Thyroid gland (tissue), 4 donors: Measurements from ENCODE around the gene SLX4. TPM values are rescaled to one million over a fixed set of nuclear protein-coding genes. Genes with fewer than 3 reads are reported as not detected.

ENCODE experiments used
- DNase-seq, 2 donors: peaks; one replicate each; pipeline ENCODE4 v3.0.0-alpha.2; 2019
- H3K27ac ChIP-seq, 3 donors: fragments of 200-600 bp; sonication (generic); 1 replicate in 2 of 3; 2 replicates in 1 of 3; pipeline ENCODE4 v1.5.1; 2016 to 2019; ENCODE audit warnings: mild to moderate bottlenecking in 1 of 3, moderate library complexity in 1 of 3
- H3K27me3 ChIP-seq: fragments of 200-600 bp; sonication (generic); one replicate; pipeline ENCODE4 v1.5.1; 2019
- H3K36me3 ChIP-seq, 2 donors: fragments of 200-600 bp; sonication (generic); one replicate each; pipeline ENCODE4 v1.5.1; 2016 to 2019
- H3K4me1 ChIP-seq, 2 donors: fragments of 200-600 bp; sonication (generic); one replicate each; pipeline ENCODE4 v1.5.1; 2017 to 2019
- H3K4me3 ChIP-seq, 3 donors: fragments of 200-600 bp; sonication (generic); replicated peaks in 1 of 3; 1 replicate in 2 of 3; 2 replicates in 1 of 3; pipeline ENCODE4 v1.5.1; 2016; ENCODE audit warnings: mild to moderate bottlenecking in 1 of 3
- H3K9me3 ChIP-seq: fragments of 200-600 bp; sonication (generic); one replicate; pipeline ENCODE4 v1.5.1; 2017
- POLR2A ChIP-seq, 2 donors: fragments of 450-650 bp; IDR thresholded peaks; one replicate each; pipeline ENCODE4 v1.6.1; 2017; ENCODE audit warnings: antibody characterized with exemption in 2 of 2, mild to moderate bottlenecking in 2 of 2, moderate library complexity in 1 of 2
- WGBS, 2 donors: methylation state at CpG; one replicate each; pipeline ENCODE4 v1.1.5; 2017; 5-methylcytosine and 5-hydroxymethylcytosine counted together
- intact Hi-C: fragments of 100-400 bp; cut with DNase I; formaldehyde crosslinking; loops from one replicate; pipeline ENCODE4 v1.15.1; 2023
- total RNA-seq, 4 donors: library from RNA; depleted of rRNA; stranded (reverse); fragments of >200 nt; gene quantifications; one replicate each; pipeline ENCODE4 v1.2.3, GENCODE V29; 2016
- TF ChIP-seq, protein P1 (sequence below), 6 experiments: fragments of 200-600 bp in 3 of 6; fragments of 450-650 bp in 3 of 6; sonication (generic) in 3 of 6; IDR thresholded peaks; one replicate each; pipeline ENCODE4 v1.5.1; 2016 to 2019; ENCODE audit warnings: antibody characterized with exemption in 6 of 6, mild to moderate bottlenecking in 2 of 6, inconsistent platforms in 1 of 6, moderate library complexity in 1 of 6

The SLX4 gene
- total RNA-seq, 4 donors from 2014 or later = 2.7 to 4.9 (median 4.5) TPM

GRCh38 chr16:3589441-3589921, 21.9 kb downstream of the SLX4 start:
- 80 to 95% methylated on average over 15 to 22 of the region's 27 CpGs for WGBS, 2 donors
- no peaks in the 10 kb centered on the region for H3K27me3 ChIP-seq
- intact Hi-C loops = no loop called here
- H3K4me1 ChIP-seq = no peaks in the 10 kb centered on the region
- no peaks in the 10 kb centered on the region for H3K36me3 ChIP-seq
- no peak overlapping the region for H3K27ac ChIP-seq
- no peak for DNase-seq
- TF ChIP-seq, protein P1, sequence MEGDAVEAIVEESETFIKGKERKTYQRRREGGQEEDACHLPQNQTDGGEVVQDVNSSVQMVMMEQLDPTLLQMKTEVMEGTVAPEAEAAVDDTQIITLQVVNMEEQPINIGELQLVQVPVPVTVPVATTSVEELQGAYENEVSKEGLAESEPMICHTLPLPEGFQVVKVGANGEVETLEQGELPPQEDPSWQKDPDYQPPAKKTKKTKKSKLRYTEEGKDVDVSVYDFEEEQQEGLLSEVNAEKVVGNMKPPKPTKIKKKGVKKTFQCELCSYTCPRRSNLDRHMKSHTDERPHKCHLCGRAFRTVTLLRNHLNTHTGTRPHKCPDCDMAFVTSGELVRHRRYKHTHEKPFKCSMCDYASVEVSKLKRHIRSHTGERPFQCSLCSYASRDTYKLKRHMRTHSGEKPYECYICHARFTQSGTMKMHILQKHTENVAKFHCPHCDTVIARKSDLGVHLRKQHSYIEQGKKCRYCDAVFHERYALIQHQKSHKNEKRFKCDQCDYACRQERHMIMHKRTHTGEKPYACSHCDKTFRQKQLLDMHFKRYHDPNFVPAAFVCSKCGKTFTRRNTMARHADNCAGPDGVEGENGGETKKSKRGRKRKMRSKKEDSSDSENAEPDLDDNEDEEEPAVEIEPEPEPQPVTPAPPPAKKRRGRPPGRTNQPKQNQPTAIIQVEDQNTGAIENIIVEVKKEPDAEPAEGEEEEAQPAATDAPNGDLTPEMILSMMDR (IDR thresholded peaks at IDR 0.05) = no peak
- TF ChIP-seq POLR2A (IDR thresholded peaks at IDR 0.05) = no peak
- H3K9me3 ChIP-seq = no peaks in the 10 kb centered on the region
- H3K4me3 ChIP-seq = no peak overlapping the region

DNA sequence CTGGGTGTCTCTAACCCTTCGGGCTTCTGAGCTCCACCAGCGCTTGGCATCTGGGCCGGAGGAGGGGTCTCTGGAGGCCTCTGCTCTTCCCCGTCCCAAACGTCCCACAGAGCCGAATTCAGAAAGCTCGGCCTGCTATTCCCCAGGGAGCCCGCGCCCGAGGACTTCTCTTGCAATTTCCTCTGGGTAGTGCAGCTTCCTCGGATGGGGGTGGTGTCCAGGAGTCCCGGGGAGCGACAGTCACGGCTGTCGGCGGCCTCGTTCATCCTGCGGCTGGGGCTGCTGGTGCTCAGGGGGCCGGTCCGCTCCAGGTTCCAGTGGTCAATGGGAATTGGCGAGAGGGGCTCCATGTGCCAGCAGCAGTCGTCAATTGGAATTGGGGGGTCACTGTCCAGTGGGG, 22.4 kb downstream of the SLX4 start:
- DNase-seq = no peak
- no peak for TF ChIP-seq POLR2A (IDR thresholded peaks at IDR 0.05)
- TF ChIP-seq, protein P1 (IDR thresholded peaks at IDR 0.05) = no peak
- H3K27ac ChIP-seq = no peak overlapping the region
- H3K36me3 ChIP-seq = no peaks in the 10 kb centered on the region
- 94 to 96% methylated on average over 21 to 22 of the region's 22 CpGs for WGBS, 2 donors
- H3K9me3 ChIP-seq = no peaks in the 10 kb centered on the region
- intact Hi-C loops = no loop called here
- no peaks in the 10 kb centered on the region for H3K27me3 ChIP-seq
- no peak overlapping the region for H3K4me3 ChIP-seq
- no peaks in the 10 kb centered on the region for H3K4me1 ChIP-seq

DNA sequence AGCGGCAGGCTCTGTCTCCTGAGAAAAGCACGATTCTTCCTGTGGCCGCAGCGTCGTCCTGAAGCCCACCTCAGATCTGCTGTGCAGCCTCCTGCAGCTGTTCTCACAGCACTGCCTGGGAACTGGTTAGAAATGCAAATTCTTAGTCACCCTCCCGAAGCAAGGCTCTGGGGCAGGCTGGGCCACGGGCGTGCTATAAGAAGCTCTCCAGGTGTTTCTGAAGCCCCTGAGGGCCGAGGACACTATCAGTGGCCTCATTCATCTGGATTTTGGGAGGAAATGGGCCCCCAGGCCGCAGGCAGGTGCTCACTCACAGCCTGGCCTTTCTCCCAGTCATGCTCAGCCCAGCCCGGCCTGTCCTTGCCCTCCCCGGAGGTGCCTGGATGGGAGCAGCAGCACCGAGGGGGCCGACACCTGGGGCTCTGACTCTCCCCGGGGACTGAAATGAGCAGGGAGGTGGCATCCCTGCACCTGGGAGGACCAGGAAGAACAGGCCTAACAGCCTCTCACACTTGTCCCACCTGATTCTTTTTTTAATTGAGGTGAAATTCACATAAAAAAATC, 23.8 kb downstream of the SLX4 start:
- no peak for TF ChIP-seq POLR2A (IDR thresholded peaks at IDR 0.05)
- TF ChIP-seq, protein P1 (IDR thresholded peaks at IDR 0.05) = no peak
- Histone ChIP-seq H3K9me3 (no peaks in the 10 kb centered on the region), H3K27me3 (no peaks in the 10 kb centered on the region), H3K36me3 (no peaks in the 10 kb centered on the region), H3K27ac (no peak overlapping the region), H3K4me3 (no peak overlapping the region), H3K4me1 (no peaks in the 10 kb centered on the region)
- intact Hi-C loops = no loop called here
- whole genome bisulfite sequencing, 2 donors = 84 to 91% methylated on average over 9 to 15 of the region's 15 CpGs
- DNase-seq = no peak

DNA sequence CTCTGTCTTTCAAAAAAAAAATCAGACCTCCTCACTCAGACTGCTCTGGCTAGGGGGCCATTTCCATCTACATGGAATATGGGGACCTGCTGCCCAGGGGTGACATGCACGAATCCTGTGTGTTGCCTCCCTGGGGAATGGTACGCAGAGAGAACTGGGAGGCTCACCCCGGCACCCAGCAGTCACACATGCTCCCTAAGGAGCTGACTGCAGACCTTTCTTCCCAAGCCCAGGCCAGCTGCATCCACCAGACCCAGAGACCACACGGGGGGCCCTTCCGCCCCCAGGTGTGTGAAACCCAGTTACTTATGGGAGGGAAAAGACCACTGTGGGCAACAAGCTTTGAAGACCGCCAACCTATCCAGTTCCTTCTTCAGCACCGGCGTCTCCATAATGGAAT, 27.0 kb downstream of the SLX4 start:
- Histone ChIP-seq H3K4me3 (no peak overlapping the region), H3K9me3 (no peaks in the 10 kb centered on the region)

More for the DNA sequence above, 27.0 kb downstream of the SLX4 start:
- Histone ChIP-seq H3K27me3 (no peaks in the 10 kb centered on the region), H3K36me3 (no peaks in the 10 kb centered on the region), H3K27ac (no peak overlapping the region), H3K4me1 (no peaks in the 10 kb centered on the region)
- 96 to 99% methylated on average over 5 to 8 of the region's 8 CpGs for WGBS, 2 donors
- TF ChIP-seq, protein P1 (IDR thresholded peaks at IDR 0.05) = no peak
- TF ChIP-seq POLR2A (IDR thresholded peaks at IDR 0.05) = no peak
- intact Hi-C loops = no loop called here
- DNase-seq = no peak
